K562 (cell line): Measurements from ENCODE around the gene TLN1. TPM values are rescaled to one million over a fixed set of nuclear protein-coding genes. Genes with fewer than 3 reads are reported as not detected.

Experiments
- BRD9 ChIP-seq: fragments of 450-650 bp; IDR thresholded peaks from 2 replicates; pipeline ENCODE4 v1.6.1; 2018; ENCODE audit warnings: low read depth; ENCODE audit not compliant: partially characterized antibody
- CEBPZ ChIP-seq: fragments of 150-350 bp; IDR thresholded peaks from 2 replicates; pipeline ENCODE4 v1.6.1; 2014; ENCODE audit warnings: low read depth, mild to moderate bottlenecking, low read length, borderline replicate concordance
- CTCF ChIP-seq, 3 experiments: IDR thresholded peaks in 2 of 3; conservative IDR thresholded peaks in 1 of 3; 2 replicates each; pipeline ENCODE4 v1.5.1; 2011 to 2012; ENCODE audit warnings: low read length in 3 of 3, mild to moderate bottlenecking in 3 of 3, control low read depth in 2 of 3, improper control_type of control experiment in 1 of 3, inconsistent platforms in 1 of 3, low read depth in 1 of 3, mixed read lengths in 1 of 3, moderate library complexity in 1 of 3; ENCODE audit not compliant: insufficient read depth in 2 of 3
- FOXO4 ChIP-seq: fragments of 450-650 bp; formaldehyde crosslinking; IDR thresholded peaks from 2 replicates; pipeline ENCODE4 v1.4.0; 2020; ENCODE audit warnings: mild to moderate bottlenecking, moderate library complexity
- HMGN3 ChIP-seq: IDR thresholded peaks from 2 replicates; pipeline ENCODE4 v1.6.1; 2011; ENCODE audit warnings: borderline replicate concordance, low read depth, mild to moderate bottlenecking, mixed read lengths, low read length; ENCODE audit not compliant: insufficient read length; ENCODE audit errors: extremely low read depth
- MYC ChIP-seq, 2 experiments: fragments of 250-450 bp in 1 of 2; sonication (Bioruptor Pico) in 1 of 2; IDR thresholded peaks; 2 replicates each; pipeline versions ENCODE4 v1.5.1 to v1.6.1; 2012 to 2021; ENCODE audit warnings: low read depth in 2 of 2, borderline replicate concordance in 1 of 2, improper control_type of control experiment in 1 of 2, low read length in 1 of 2, mild to moderate bottlenecking in 1 of 2, moderate library complexity in 1 of 2
- SMARCB1 ChIP-seq: IDR thresholded peaks from 2 replicates; pipeline ENCODE4 v1.6.1; 2011; ENCODE audit warnings: improper control_type of control experiment, low read depth; ENCODE audit not compliant: insufficient read length
- polyA plus RNA-seq, 8 experiments: library from polyadenylated mRNA; depleted of rRNA in 4 of 8; stranded (reverse) in 5 of 8; unstranded in 3 of 8; fragments of >200 nt; fragmentation: Nextera tagmentation in 2 of 8; fragmentation: Illumina TruSeq in 1 of 8; extraction: Ambion mirVana in 2 of 8; extraction: Trizol in 1 of 8; gene quantifications; 2 replicates each; pipeline versions ENCODE4 v1.2.1 to v1.2.3, GENCODE V29; 2011 to 2014; ENCODE audit warnings: inconsistent platforms in 1 of 8, missing spikeins in 1 of 8
- total RNA-seq, 7 experiments: library from RNA; depleted of rRNA in 6 of 7; stranded (reverse); fragments of >200 nt in 6 of 7; fragmentation: Illumina TruSeq in 2 of 7; extraction: Trizol in 2 of 7; gene quantifications; 2 replicates each; pipeline versions ENCODE4 v1.2.1 to v1.2.3, GENCODE V29; 2011 to 2021; ENCODE audit warnings: low replicate concordance in 1 of 7

The TLN1 gene
- total and polyA plus RNA-seq, 9 of the 15 experiments (the other 6 are each of a cell fraction or from before 2014, with no cell fraction given) = 3.6 to 240 (median 54.8) TPM

- TF ChIP-seq MYC (IDR thresholded peaks at IDR 0.05; ENCODE audit: low read depth, low read length) (no peak), MYC (CRISPR knock-in tag; IDR thresholded peaks at IDR 0.05; ENCODE audit: borderline replicate concordance, low read depth) (no peak), CEBPZ (no peak), BRD9 (no peak), HMGN3 (peak; percentile 65), CTCF (IDR thresholded peaks at IDR 0.05 in 2 of 3, conservative IDR thresholded peaks at IDR 0.05 in 1 of 3; ENCODE audit: insufficient read depth in 2 of 3, low read depth in 1 of 3, low read length in 3 of 3) (no peak), FOXO4 (CRISPR knock-in tag) (no peak), SMARCB1 (no peak)
Observed at GRCh38 chr9:35728041-35728971, 3.7 kb downstream of the TLN1 start (continued).
